GM21529 (cell line): Measurements from ENCODE around the gene CLN6.
"Not testable (repeated sequence)": the region's sequence is repeated elsewhere in the genome, so short reads cannot be mapped to it uniquely, and the experiment has no call there.

Experiments
- ATAC-seq: cut with Tn5 transposase; IDR thresholded peaks from one replicate; pipeline ENCODE4 v1.9.1; 2021; ENCODE audit not compliant: unreplicated experiment

Gene CLN6

DNA sequence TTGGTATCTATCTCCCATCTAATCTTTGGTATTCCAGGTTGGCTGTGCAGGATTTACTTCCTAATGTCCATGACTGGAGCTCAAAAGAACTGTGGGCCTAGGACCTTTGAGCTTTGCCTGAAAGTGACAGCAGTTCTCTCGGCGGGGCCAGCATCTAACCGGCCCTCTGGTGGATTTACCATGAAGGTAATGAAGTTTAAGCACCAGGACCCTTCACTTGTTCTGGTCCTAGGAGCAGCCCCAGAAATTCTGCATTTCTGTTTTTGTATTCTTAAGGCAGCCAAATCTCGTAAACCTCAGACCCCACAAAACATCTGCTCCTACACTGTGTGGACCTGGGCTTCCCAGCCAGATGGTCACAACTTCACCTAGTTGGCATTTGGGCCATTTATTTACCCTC, 37.4 kb downstream of the CLN6 start:
- no peak for ATAC-seq

DNA sequence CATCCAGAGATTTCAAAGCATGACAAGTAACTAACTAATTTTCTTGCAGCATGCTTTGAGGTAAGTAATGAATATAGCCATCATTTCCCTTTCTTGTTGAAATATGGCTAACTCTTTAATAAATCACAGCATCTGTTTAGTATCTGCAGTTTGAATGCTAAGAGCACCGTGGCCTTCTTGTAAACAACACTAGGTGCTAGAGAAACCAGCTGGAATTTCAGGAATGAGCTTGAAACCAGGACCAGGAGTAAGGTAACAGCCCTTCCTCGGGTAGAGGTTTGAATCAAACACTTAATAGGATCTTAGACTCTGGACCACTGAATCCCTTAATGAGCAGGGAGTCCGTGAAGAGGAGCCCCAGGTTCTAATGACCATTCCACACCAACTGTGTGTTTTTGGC, 38.0 kb downstream of the CLN6 start:
- ATAC-seq = no peak

DNA sequence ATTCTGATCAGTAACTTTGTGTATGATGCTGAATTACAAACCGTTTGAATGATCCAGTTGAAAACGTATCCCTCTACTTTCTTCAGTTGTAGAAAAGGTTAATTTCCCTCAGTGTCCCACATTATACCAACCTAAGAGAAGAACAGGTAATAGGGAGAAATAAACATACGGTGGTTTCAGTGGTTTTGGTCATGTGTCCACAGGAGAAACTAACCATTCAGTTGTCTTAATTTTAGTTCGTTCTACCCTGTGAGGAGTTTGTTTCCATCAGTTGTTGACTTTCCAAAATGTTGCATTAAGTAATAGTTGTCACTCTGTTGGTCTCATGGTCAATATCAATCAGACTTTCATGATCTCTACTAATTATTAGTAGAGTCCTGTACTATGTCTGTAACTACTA, 39.5 kb downstream of the CLN6 start:
- no peak for ATAC-seq

DNA sequence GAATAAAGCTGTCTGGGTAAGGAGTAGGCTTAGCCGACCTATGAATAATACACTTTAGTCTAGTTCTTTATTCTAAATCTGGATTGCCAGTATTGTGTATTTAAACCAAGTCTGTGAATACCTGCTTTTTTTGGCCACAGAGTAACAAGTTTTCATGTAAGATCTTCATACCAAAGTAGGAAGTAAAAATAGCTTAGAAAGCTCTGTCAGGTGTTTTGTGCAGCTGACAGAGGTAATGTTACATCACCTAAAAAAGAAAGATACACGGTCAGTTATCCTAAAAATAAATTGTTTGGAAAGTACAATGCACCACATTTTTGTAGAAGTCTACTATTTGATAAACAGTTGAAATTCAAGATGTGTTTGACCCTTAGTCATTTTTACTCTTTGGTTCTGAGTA, 40.9 kb downstream of the CLN6 start:
- no peak for ATAC-seq

DNA sequence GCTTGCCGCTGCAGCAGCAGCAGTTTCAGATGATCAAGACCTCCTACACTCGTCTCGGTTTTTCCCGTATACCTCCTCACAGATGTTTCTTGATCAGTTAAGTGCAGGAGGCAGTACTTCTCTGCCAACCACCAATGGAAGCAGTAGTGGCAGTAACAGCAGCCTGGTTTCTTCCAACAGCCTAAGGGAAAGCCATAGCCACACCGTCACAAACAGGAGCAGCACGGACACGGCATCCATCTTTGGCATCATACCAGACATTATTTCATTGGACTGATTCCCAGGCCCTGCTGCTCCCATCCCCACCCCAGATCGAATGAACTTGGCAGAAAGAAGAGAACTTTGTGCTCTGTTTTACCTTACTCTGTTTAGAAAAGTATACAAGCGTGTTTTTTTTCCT, 42.0 kb downstream of the CLN6 start:
- ATAC-seq = no peak

DNA sequence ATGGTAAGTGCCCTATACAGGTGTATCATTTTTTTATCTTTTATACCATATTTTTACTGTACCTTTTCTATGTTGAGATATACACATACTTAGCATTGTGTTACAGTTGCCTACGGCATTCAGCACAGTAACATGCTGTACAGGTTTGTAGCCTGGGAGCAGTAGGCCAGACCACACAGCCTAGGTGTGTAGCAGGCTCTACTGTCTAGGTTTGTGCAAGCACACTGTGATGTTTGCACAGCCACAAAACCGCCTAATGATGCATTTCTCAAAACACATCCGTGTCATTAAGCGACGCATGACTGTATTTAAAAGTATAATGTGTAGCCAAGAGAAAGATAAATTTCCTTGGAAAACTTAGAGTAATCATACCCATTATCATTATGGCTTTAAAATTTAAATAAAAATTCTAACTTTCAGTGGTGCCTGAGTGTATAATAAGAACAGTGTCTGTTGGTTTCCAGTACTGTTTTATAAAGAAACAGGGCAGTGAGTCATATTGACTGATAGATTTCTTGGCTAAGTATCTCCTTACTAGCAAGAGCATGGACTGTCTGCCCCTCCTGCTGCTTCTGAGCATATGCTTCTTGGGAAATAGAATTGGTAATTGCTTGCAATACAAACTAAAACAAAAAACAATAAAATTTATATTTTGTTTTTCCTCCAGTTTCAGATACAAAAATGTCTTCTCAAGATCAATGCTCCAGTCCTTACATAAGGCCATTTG, 42.7 kb downstream of the CLN6 start:
- no peak for ATAC-seq

DNA sequence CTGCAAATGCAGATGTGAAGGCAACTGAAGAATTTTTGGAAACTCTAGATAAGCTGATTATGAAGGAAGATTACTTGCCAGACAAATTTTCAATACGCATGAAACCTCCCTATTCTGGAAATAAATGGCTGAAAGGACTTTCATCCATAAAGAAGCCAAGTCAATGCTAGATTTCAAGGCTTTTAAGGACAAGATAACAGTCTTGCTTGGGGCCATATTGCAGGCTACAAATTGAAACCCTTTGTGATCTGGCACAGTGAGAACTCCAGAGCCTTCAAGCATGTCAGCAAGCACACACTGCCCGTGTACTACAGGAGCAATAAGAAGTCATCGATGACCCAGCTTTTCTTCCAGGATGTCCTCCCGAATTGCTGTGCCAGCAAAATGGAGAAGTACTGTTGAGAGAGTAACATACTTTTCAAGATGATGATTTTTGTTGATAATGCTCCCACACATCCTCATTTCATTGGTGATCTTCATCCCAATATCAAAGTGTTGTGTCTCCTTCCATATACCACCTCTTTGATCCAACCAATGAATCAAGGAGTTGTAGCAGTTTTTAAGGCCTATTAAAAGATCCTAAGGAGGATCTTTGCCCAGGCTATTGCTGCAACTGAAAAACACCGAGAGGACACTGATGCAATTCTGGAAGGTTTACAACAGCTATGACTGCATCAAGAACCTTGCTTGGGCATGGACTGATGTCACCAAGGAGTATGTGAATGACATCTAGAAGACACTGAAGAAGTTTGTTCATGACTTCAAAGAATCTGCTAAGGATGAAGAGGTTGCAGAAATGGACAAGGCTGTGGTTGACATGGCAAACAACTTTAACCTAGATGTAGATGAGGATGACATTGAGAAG, 44.7 kb downstream of the CLN6 start:
- no peak for ATAC-seq

DNA sequence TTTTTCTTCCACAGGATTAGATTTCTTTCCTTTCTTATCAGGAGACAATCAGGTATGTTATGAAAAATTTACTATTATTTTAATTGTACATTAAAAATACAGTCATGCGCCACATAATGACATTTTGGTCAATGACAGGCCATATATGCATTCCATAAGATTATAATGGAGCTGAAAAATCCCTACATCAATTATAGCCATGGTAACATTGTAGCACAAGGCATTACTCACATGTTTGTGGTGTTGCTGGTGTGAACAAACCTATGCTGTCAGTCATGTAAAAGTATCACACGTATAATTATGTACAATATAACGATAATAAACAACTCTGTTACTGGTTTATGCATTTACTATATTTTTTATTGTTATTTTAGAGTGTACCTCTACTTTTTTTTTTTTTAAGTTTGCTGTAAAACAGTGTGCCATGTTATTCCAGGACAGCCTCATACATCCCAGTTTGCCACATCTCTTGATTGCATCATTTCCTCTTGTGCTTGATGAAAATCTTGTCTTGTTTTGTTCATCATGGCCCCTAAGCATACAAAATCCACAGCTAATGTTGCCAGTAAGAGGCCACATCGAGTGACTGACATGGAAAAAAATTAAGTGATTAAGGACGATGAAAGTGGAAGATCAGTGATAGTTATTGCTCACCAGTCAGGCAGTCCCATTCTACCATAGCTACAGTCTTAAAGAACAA, 45.8 kb downstream of the CLN6 start:
- no peak for ATAC-seq

DNA sequence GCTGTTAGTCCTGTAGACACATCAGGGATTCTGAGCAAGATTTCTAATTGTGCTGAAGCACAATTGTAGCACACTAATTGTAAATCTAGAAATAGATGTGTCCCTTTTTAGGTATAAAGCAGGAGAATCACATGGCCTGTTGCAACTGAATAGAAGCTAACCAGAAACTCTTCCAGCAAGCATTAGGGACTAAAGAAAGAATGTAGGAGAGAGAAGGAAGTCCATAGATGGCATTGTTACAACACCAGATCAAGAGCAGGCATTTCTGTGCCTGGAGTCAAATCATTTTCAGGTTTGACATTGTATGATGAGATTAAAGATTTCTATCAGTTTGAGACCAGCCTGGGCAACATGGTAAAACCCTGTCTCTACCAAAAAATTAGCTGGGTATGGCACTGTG, 51.8 kb downstream of the CLN6 start:
- ATAC-seq = no peak

DNA sequence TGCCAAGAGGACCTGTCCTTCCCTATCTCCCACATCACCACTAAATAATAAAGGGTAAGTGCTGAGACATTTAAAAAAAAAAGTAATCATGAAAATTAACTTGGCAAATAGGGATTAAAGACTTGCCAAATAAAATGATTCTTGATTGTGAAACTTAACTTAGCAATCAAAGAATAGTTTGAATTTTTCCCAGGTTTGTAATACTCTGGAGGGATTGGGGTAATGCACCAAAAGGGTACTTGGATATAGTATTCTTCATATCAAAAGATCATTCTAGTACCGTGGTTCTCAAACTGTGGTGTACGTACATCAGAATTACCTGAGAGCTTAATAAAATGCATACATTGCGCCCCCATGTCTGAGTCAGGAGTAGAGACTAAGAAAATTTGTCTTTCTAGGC, 52.9 kb downstream of the CLN6 start:
- no peak for ATAC-seq

DNA sequence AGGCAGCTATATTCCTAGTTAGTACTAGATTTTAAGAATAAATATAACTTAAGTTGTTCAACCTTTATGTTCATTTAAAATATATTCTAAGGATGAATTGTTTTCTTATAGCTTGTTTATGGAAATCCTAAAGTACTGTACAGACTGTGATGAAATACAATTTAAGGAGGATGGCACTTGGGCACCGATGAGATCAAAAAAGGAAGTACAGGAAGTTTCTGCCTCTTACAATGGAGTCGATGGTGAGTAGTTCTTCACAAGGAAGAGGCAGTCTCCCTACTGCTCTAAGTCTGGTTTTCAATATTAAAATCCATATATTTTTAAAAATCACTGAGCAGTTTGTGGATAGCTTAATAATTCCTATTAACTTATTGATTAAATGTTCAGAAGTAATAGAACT, 54.0 kb downstream of the CLN6 start:
- no peak for ATAC-seq

DNA sequence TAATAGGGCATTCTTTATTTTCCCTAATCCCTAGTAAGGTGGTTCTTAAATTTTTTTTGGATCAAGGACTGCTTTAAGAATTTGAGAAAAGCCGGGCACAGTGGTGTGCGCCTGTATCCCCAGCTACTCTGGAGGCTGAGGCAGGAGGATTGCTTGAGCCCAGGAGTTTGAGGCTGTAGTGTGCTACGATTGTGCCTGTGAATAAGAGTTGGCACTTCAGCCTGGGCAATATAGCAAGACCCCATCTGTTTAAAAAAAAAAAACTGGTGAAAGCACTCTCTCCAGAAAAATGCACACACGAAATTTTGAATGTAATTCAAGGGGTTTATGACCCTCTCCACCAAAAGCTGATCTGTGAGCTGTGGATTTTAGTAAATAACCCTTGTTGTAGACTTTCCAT, 56.4 kb downstream of the CLN6 start:
- no peak for ATAC-seq

DNA sequence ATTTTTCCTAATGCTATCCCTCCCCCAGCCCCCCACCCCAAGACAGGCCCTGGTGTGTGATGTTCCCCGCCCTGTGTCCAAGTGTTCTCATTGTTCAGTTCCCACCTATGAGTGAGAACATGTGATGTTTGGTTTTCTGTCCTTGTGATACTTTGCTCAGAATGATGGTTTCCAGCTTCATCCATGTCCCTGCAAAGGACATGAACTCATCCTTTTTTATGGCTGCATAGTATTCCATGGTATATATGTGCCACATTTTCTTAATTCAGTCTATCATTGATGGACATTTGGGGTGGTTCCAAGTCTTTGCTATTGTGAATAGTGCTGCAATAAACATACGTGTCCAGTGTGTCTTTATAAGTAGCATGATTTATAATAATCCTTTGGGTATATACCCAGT, 57.5 kb downstream of the CLN6 start:
- not testable (repeated sequence) for ATAC-seq

DNA sequence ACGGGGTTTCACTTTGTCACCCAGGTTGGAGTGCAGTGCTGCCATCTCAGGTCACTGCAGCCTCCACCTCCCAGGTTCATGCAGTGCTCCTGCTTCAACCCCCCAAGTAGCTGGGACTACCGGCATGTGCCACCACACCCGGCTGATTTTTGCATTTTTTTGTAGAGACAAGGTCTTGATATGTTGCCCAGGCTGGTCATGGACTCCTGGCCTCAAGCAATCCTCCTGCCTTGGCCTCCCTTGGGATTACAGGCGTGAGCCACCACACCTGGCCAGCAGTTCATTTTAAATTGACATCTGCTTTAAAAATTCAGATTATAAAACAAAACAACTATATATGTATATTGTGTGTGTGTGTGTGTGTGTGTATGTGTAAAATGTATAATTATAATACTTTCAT, 62.7 kb downstream of the CLN6 start:
- no peak for ATAC-seq

DNA sequence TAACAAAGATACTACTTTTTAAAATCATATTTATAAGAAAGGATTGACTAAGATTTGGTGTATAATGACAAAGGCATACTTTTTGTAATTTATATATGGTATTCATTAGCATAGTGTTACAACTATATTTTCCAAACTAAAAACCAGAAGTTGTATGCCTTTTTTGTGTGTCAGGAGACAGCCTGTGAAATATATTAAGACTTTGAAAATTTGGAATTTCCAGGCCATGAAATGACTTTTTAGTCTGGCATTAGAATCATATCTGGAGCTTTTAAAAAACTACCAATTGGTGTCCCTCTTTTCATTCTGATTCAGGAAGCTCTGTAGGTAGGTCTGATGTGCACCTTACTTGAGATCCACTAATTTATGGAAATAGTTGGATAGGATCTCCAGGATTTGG, 66.3 kb downstream of the CLN6 start:
- ATAC-seq = no peak

DNA sequence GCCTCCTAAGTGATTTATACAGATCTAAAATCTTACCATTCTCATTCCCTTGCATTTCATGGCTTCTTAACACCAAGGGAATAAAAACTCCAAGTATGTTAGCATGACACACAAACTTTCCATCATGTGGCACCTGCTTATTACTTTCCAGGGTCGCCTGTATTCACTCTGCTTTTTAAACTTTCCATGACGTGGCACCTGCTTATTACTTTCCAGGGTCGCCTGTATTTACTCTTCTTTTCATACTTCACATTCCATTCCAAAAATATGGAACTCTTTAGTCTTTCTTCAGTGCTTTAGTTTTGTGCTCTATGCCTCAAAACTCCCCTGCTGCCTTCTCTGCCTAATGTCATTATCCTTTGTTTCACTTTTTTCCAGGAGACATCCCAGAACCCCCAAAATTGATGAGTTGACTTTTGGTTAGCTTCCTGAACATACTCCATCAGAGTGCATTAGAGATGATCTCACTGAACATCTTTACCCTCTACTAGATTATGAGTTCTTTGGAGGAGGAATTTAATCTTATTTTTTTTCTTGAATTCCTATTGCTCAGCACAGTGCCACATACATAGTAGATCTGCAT, 71.4 kb downstream of the CLN6 start:
- no peak for ATAC-seq

DNA sequence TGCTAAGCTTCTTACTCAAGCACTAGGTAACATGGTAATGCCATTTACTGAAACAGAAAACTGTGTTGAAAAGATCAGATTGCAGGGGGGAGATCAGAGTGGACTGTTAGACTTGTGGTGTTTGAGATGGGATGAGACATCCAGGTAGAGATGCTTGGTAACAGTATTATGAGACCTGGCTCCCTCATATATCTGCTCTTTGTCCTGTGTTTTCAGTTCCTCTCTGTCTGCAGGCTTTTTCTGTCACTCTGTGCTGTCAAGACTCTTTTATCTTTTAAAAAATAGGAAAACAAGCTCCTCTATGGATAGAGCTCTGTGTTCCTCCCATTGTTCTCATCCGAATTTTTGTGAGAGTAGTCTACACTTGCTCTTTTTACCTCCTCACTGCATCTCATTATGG, 72.5 kb downstream of the CLN6 start:
- no peak for ATAC-seq
